RWPE2 (cell line): Measurements from ENCODE around the gene TMEM63B.

ENCODE experiments used
- ATAC-seq: fragments of 200-7000 bp; cut with Tn5 transposase; 3 replicates; pipeline ENCODE4 v1.9.1; 2021; ENCODE audit warnings: low read depth
- DNase-seq: peaks from one replicate; pipeline ENCODE4 v3.0.0-alpha.2; 2020; ENCODE audit warnings: low spot score
- H3K27ac ChIP-seq: fragments of 450-650 bp; 2 replicates; pipeline ENCODE4 v1.5.1; 2017; ENCODE audit warnings: mild to moderate bottlenecking; ENCODE audit not compliant: poor library complexity, severe bottlenecking
- H3K27me3 ChIP-seq: fragments of 250-450 bp; sonication (Bioruptor Pico); 2 replicates; pipeline ENCODE4 v1.5.1; 2021; ENCODE audit warnings: mild to moderate bottlenecking, moderate library complexity; ENCODE audit not compliant: insufficient read depth, poor library complexity, severe bottlenecking
- H3K36me3 ChIP-seq: fragments of 250-450 bp; sonication (Bioruptor Pico); 2 replicates; pipeline ENCODE4 v1.5.1; 2020; ENCODE audit warnings: low read depth, mild to moderate bottlenecking, moderate library complexity
- H3K4me1 ChIP-seq: fragments of 250-450 bp; sonication (Bioruptor Pico); 2 replicates; pipeline ENCODE4 v1.5.1; 2021; ENCODE audit warnings: mild to moderate bottlenecking, moderate library complexity; ENCODE audit not compliant: insufficient read depth, poor library complexity, severe bottlenecking
- H3K4me3 ChIP-seq: fragments of 250-450 bp; sonication (Bioruptor Pico); 2 replicates; pipeline ENCODE4 v1.5.1; 2021; ENCODE audit warnings: mild to moderate bottlenecking, moderate library complexity; ENCODE audit not compliant: severe bottlenecking
- H3K9me3 ChIP-seq: fragments of 250-450 bp; sonication (Bioruptor Pico); 2 replicates; pipeline ENCODE4 v1.5.1; 2021; ENCODE audit warnings: mild to moderate bottlenecking, moderate library complexity; ENCODE audit not compliant: severe bottlenecking
- CTCF ChIP-seq: fragments of 450-650 bp; IDR thresholded peaks from one replicate; pipeline ENCODE4 v1.5.1; 2017; ENCODE audit warnings: mild to moderate bottlenecking, moderate library complexity; ENCODE audit not compliant: poor library complexity, severe bottlenecking

The TMEM63B gene

GRCh38 chr6:44123544-44123943 lies 3.8 kb upstream of the TMEM63B start:
- ATAC-seq (no peak), DNase-seq (no peak)
- Histone ChIP-seq H3K4me3 (no peak overlapping the region), H3K36me3 (peaks cover 8% of the 10 kb centered on the region), H3K4me1 (peaks cover 53% of the 10 kb centered on the region), H3K27ac (peak overlapping the region; percentile 95), H3K27me3 (no peaks in the 10 kb centered on the region), H3K9me3 (no peaks in the 10 kb centered on the region)
- no peak for TF ChIP-seq CTCF

DNA sequence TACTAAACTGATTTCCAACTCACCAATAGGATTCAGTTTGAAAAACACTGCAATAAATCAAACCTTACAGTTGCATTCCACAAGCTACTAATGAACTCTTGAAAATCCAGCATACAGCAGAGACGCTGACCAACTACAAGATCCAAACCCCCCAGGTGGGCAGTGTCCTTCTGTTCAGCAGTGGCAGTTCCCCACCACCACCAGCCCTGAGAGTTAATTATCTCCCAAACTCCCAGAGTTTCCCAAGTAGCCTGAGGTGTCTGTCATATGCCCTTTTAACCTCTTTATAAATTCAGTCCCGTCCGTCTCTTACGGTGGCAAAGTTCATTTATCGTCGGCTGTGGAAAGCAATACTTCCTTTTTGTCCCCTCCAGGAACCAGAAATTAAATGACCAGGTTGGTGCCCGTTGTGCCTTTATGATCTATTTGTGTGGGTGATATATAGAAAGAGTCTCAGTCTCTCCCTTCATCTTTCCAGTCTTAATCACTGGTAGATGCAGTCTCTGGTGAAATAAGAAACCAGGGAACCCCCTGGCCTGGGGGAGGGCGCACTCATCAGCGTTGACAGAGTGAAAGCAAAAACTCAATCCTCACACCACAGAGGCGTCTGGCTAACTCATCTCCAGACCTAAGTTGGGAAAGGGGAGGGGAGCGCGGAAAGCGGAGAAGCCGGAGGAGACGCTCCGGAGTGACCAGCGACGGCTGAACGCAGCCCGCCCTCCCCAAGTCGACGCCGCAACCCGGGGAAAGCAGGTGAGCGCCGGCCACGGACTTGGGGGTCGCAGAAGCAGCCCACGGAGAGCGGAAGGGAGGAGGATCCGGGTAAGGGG lies 819 bp upstream of the TMEM63B start:
- peak overlapping the region; percentile 84 for H3K4me3 ChIP-seq
- no peaks in the 10 kb centered on the region for H3K27me3 ChIP-seq
- peaks cover 6% of the 10 kb centered on the region; the same call in 1 of the 2 replicates for H3K36me3 ChIP-seq
- H3K27ac ChIP-seq = peak overlapping the region; percentile 61
- peaks cover 32% of the 10 kb centered on the region for H3K4me1 ChIP-seq
- H3K9me3 ChIP-seq = no peaks in the 10 kb centered on the region
- peak; percentile 58 for ATAC-seq
- no peak for DNase-seq
- no peak for TF ChIP-seq CTCF

GRCh38 chr6:44128020-44128917 lies 915 bp downstream of the TMEM63B start:
- Histone ChIP-seq H3K27me3 (no peaks in the 10 kb centered on the region), H3K9me3 (no peaks in the 10 kb centered on the region), H3K4me1 (peaks cover 27% of the 10 kb centered on the region), H3K4me3 (peak overlapping the region; percentile 84), H3K36me3 (peaks cover 10% of the 10 kb centered on the region; the same call in 1 of the 2 replicates), H3K27ac (peak overlapping the region; percentile 61)
- ATAC-seq (peak; percentile 54), DNase-seq (no peak)
- TF ChIP-seq CTCF = peak; percentile 20

DNA sequence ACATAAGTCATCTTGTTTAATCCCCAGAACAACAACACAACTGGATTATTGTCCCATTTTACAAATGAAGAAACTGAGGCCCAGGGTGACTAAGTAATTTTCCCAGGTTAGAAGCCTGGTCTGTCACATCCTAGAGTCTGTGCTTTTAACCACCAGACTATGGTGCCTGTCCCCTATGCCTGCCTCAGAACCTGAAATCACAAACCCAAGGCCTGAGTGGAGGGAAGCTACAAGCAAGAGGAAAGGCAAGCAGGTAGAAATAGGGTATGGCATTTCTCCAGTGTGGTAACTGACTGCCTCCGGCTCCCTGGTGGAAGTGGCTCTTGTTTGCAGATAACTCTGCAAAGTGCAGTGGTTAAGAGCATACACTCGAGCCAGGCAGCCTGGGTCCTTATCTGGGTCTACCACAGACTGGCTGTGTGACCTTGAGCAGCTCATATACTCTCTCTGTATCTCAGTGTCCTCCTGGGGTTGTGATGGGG lies 2.5 kb downstream of the TMEM63B start:
- no peak for ATAC-seq
- H3K36me3 ChIP-seq = peaks cover 9% of the 10 kb centered on the region
- no peaks in the 10 kb centered on the region for H3K27me3 ChIP-seq
- H3K27ac ChIP-seq = no peak overlapping the region
- no peaks in the 10 kb centered on the region for H3K9me3 ChIP-seq
- TF ChIP-seq CTCF = no peak
- peaks cover 14% of the 10 kb centered on the region for H3K4me1 ChIP-seq
- no peak overlapping the region for H3K4me3 ChIP-seq
- DNase-seq = no peak
